ENCODE data around the gene SPATC1L.

The SPATC1L gene

GRCh38 chr21:46151989-46152926 lies 32.0 kb downstream of the SPATC1L start:
- no peak overlapping the region for H3K4me3 ChIP-seq (ENCODE audit: low read length)
- DNase-seq (ENCODE audit: low read depth), result no peak
- no peak for TF ChIP-seq CTCF (conservative IDR thresholded peaks at IDR 0.05; ENCODE audit: low read length)

GRCh38 chr21:46151261-46151988 lies 32.8 kb downstream of the SPATC1L start:
- TF ChIP-seq CTCF (conservative IDR thresholded peaks at IDR 0.05; ENCODE audit: low read length), result no peak
- no peak overlapping the region for H3K4me3 ChIP-seq (ENCODE audit: low read length)

GRCh38 chr21:46150491-46151121 lies 33.7 kb downstream of the SPATC1L start:
- TF ChIP-seq CTCF (conservative IDR thresholded peaks at IDR 0.05; ENCODE audit: low read length), result no peak
- no peak for DNase-seq (ENCODE audit: low read depth)
- no peak overlapping the region for H3K4me3 ChIP-seq (ENCODE audit: low read length)

More at GRCh38 chr21:46151261-46151988, 32.8 kb downstream of the SPATC1L start:
- DNase-seq (ENCODE audit: low read depth), result no peak

- DNase-seq (ENCODE audit: low read depth), result no peak
- no peak for TF ChIP-seq CTCF (conservative IDR thresholded peaks at IDR 0.05; ENCODE audit: low read length)
These were observed 34.2 kb downstream of the SPATC1L start for GRCh38 chr21:46150073-46150472.

GRCh38 chr21:46149205-46149901 lies 34.9 kb downstream of the SPATC1L start:
- no peak for DNase-seq (ENCODE audit: low read depth)
- no peak overlapping the region for H3K4me3 ChIP-seq (ENCODE audit: low read length)
- TF ChIP-seq CTCF (conservative IDR thresholded peaks at IDR 0.05; ENCODE audit: low read length), result no peak

More at GRCh38 chr21:46150073-46150472, 34.2 kb downstream of the SPATC1L start:
- H3K4me3 ChIP-seq (ENCODE audit: low read length), result no peak overlapping the region

- no peak overlapping the region for H3K4me3 ChIP-seq (ENCODE audit: low read length)
- no peak for TF ChIP-seq CTCF (conservative IDR thresholded peaks at IDR 0.05; ENCODE audit: low read length)
- no peak for DNase-seq (ENCODE audit: low read depth)
These were observed 36.2 kb downstream of the SPATC1L start for GRCh38 chr21:46148106-46148505.
